Measurements from ENCODE around the gene VKORC1L1. TPM values are rescaled to one million over a fixed set of nuclear protein-coding genes. Genes with fewer than 3 reads are reported as not detected.
"Not testable (repeated sequence)": the region's sequence is repeated elsewhere in the genome, so short reads cannot be mapped to it uniquely, and the experiment has no call there.

VKORC1L1 gene
- total and polyA plus RNA-seq, 9 of the 15 experiments (the other 6 are each of a cell fraction or from before 2014, with no cell fraction given): 6.8 to 36.5 (median 19.3) TPM

DNA sequence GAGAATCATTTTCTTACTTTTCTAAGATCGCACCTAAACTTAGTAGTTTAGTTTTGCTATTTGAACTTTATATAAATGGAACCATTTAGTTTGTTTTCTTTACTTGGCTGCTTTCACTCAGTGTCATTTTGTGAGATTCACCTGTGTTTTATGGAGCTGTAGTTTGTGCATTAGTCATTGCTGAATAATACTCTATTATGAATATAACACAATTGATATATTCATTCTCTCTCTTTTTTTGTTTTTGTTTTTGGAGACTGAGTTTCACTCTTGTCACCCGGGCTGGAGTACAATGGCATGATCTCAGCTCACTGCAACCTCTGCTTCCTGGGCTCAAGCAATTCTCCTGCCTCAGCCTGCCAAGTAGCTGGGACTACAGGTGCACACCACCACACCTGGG lies 16.8 kb downstream of the VKORC1L1 start:
- H3K79me2 ChIP-seq (ENCODE audit: control insufficient read depth, insufficient read depth, low read length): peaks cover 37% of the 10 kb centered on the region
- H2AFZ ChIP-seq (ENCODE audit: low read depth, low read length); DNase-seq (ENCODE audit: extremely low read depth in 1 of 4, low spot score in 3 of 4); H3K4me1 ChIP-seq (replicated peaks in 1 of 2; ENCODE audit: control insufficient read depth in 2 of 2, insufficient read depth in 2 of 2, low read length in 2 of 2); H3K4me3 ChIP-seq; CTCF ChIA-PET (ENCODE audit: low intra/inter-chr PET ratio); BruUV-seq (replicated peaks); H4K20me1 ChIP-seq (replicated peaks; ENCODE audit: control insufficient read depth, insufficient read depth, low read length); ATAC-seq; H3K9me3 ChIP-seq (replicated peaks; ENCODE audit: control insufficient read depth, insufficient read depth, low read depth, low read length); H3K27me3 ChIP-seq (ENCODE audit: control insufficient read depth in 2 of 2, insufficient read depth in 2 of 2, low read length in 2 of 2); H3K9me1 ChIP-seq (ENCODE audit: control insufficient read depth, insufficient read depth, low read length); FAIRE-seq; intact Hi-C loops (cut with micrococcal nuclease); H3K27ac ChIP-seq (ENCODE audit: extremely low read depth, low read depth, low read length); H3K4me2 ChIP-seq (ENCODE audit: insufficient read depth, low read length); POLR2A ChIA-PET; H3K9ac ChIP-seq (ENCODE audit: insufficient read depth in 1 of 2, low read depth in 2 of 2, low read length in 2 of 2); in situ Hi-C loops (cut with MboI): not testable (repeated sequence)
- 95% methylated on average over 2 of the region's 2 CpGs for WGBS (ENCODE audit: insufficient coverage, low coverage, missing lambda C conversion rate)
- H3K36me3 ChIP-seq (ENCODE audit: control insufficient read depth, insufficient read depth, low read length): peaks cover 34% of the 10 kb centered on the region; the same call in 2 of the 3 replicates

DNA sequence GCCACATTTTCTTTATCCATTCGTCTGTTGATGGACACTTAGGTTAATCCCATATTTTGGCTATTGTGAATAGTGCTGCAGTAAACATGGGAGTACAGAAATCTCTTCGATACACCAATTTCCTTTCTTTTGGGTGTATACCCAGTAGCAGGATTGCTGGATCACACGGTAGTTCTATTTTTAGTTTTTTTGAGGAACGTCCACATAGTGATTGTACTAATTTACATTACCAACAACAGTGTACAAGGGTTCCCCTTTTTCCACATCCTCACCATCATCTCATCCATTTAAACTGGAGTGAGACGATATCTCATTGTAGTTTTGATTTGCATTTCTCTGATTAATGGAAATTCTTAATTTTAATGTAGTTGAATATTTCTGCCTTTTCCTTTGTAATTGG lies 19.3 kb downstream of the VKORC1L1 start:
- no peak for TF ChIP-seq ZSCAN32 (CRISPR knock-in tag; IDR thresholded peaks at IDR 0.05)
- TF ChIP-seq, protein P1, sequence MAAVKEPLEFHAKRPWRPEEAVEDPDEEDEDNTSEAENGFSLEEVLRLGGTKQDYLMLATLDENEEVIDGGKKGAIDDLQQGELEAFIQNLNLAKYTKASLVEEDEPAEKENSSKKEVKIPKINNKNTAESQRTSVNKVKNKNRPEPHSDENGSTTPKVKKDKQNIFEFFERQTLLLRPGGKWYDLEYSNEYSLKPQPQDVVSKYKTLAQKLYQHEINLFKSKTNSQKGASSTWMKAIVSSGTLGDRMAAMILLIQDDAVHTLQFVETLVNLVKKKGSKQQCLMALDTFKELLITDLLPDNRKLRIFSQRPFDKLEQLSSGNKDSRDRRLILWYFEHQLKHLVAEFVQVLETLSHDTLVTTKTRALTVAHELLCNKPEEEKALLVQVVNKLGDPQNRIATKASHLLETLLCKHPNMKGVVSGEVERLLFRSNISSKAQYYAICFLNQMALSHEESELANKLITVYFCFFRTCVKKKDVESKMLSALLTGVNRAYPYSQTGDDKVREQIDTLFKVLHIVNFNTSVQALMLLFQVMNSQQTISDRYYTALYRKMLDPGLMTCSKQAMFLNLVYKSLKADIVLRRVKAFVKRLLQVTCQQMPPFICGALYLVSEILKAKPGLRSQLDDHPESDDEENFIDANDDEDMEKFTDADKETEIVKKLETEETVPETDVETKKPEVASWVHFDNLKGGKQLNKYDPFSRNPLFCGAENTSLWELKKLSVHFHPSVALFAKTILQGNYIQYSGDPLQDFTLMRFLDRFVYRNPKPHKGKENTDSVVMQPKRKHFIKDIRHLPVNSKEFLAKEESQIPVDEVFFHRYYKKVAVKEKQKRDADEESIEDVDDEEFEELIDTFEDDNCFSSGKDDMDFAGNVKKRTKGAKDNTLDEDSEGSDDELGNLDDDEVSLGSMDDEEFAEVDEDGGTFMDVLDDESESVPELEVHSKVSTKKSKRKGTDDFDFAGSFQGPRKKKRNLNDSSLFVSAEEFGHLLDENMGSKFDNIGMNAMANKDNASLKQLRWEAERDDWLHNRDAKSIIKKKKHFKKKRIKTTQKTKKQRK (IDR thresholded peaks at IDR 0.05; ENCODE audit: borderline replicate concordance, low read depth, low read length): no peak
- FAIRE-seq (no peak), ATAC-seq (no peak), DNase-seq (ENCODE audit: extremely low read depth in 1 of 4, low spot score in 3 of 4) (no peak)
- Histone ChIP-seq H3K9me3 (replicated peaks; ENCODE audit: control insufficient read depth, insufficient read depth, low read depth, low read length) (no peaks in the 10 kb centered on the region), H2AFZ (ENCODE audit: low read depth, low read length) (no peak overlapping the region), H3K9ac (ENCODE audit: insufficient read depth in 1 of 2, low read depth in 2 of 2, low read length in 2 of 2) (no peak overlapping the region), H3K79me2 (ENCODE audit: control insufficient read depth, insufficient read depth, low read length) (peaks cover 30% of the 10 kb centered on the region), H3K4me1 (replicated peaks in 1 of 2; ENCODE audit: control insufficient read depth in 2 of 2, insufficient read depth in 2 of 2, low read length in 2 of 2) (peaks cover 0 to 4% of the 10 kb centered on the region in 2 experiments; a peak in 2 of 5 replicates), H3K9me1 (ENCODE audit: control insufficient read depth, insufficient read depth, low read length) (no peaks in the 10 kb centered on the region), H4K20me1 (replicated peaks; ENCODE audit: control insufficient read depth, insufficient read depth, low read length) (no peaks in the 10 kb centered on the region), H3K4me3 (no peak overlapping the region), H3K27me3 (ENCODE audit: control insufficient read depth in 2 of 2, insufficient read depth in 2 of 2, low read length in 2 of 2) (no peaks in the 10 kb centered on the region), H3K36me3 (ENCODE audit: control insufficient read depth, insufficient read depth, low read length) (peaks cover 31% of the 10 kb centered on the region; the same call in 2 of the 3 replicates), H3K4me2 (ENCODE audit: insufficient read depth, low read length) (no peak overlapping the region), H3K27ac (ENCODE audit: extremely low read depth, low read depth, low read length) (no peak overlapping the region)
- intact Hi-C loops (cut with micrococcal nuclease) (no loop called here), in situ Hi-C loops (cut with MboI) (no loop called here)
- 89% methylated on average over 5 of the region's 5 CpGs for WGBS (ENCODE audit: insufficient coverage, low coverage, missing lambda C conversion rate)
- BruUV-seq (replicated peaks): no TSS peak
- ChIA-PET CTCF (ENCODE audit: low intra/inter-chr PET ratio) (no interaction called here), POLR2A (no interaction called here)
